Measurements from ENCODE around the gene ZSWIM6. TPM values are rescaled to one million over a fixed set of nuclear protein-coding genes. Genes with fewer than 3 reads are reported as not detected.

The ZSWIM6 gene
- polyA plus RNA-seq, 2 of the 4 experiments (the other 2 are of a cell fraction) = 8.9 to 18.0 TPM

DNA sequence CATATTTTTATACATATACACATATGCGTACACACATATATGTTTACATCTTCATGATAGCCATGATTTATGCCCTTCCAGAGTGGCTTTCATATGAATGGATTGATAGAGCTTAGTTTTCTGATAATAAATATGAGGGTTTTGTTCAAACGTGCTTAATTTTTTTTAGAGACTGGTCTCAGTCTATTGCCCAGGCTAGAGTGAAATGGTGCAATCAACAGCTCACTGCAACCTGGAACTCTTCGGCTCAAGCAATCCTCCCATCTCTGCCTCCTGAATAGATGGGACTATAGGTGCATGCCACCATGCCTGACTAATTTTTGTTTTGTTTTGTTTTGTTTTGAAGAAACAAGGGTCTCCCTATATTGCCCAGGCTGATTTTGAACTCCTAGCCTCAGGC, 48.6 kb upstream of the ZSWIM6 start:
- POLR2A ChIA-PET = no interaction called here
- H3K4me3 ChIP-seq = no peak overlapping the region
- no peak for FAIRE-seq
- H3K27ac ChIP-seq = no peak overlapping the region
- ATAC-seq = no peak
- no peaks in the 10 kb centered on the region for H3K9me3 ChIP-seq
- TF ChIP-seq CHD4 (IDR thresholded peaks at IDR 0.05; ENCODE audit: borderline replicate concordance) = no peak
- TF ChIP-seq ESRRA (IDR thresholded peaks at IDR 0.05; ENCODE audit: borderline replicate concordance, low read length) = no peak
- no peak for TF ChIP-seq SMC3 (IDR thresholded peaks at IDR 0.05)
- no peak for TF ChIP-seq RNF2 (IDR thresholded peaks at IDR 0.05; ENCODE audit: borderline replicate concordance, low read depth)
- no peak for TF ChIP-seq HOXB5 (CRISPR knock-in tag; IDR thresholded peaks at IDR 0.05)
- no peak for TF ChIP-seq FOXS1 (CRISPR knock-in tag; IDR thresholded peaks at IDR 0.05)
- TF ChIP-seq MYC (IDR thresholded peaks at IDR 0.05; ENCODE audit: borderline replicate concordance, low read length) = no peak
- no peak for TF ChIP-seq ZSCAN20 (CRISPR knock-in tag; IDR thresholded peaks at IDR 0.05)
- TF ChIP-seq RARB (CRISPR knock-in tag; IDR thresholded peaks at IDR 0.05) = no peak
- TF ChIP-seq, protein P1, sequence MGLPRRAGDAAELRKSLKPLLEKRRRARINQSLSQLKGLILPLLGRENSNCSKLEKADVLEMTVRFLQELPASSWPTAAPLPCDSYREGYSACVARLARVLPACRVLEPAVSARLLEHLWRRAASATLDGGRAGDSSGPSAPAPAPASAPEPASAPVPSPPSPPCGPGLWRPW (IDR thresholded peaks at IDR 0.05) = no peak
- TF ChIP-seq ZC3H11A (IDR thresholded peaks at IDR 0.05) = no peak
- no peak for TF ChIP-seq CBX8 (IDR thresholded peaks at IDR 0.05)
- no peak for TF ChIP-seq PHF8 (IDR thresholded peaks at IDR 0.05; ENCODE audit: borderline replicate concordance, low read depth)
- no peak for TF ChIP-seq MAFK (IDR thresholded peaks at IDR 0.05; ENCODE audit: partially characterized antibody)
- TF ChIP-seq RAD21 (conservative IDR thresholded peaks at IDR 0.05 in 1 of 2, IDR thresholded peaks at IDR 0.05 in 1 of 2) = no peak
- TF ChIP-seq FOSL2 (IDR thresholded peaks at IDR 0.05) = no peak
- no peak for TF ChIP-seq FOSL2 (CRISPR knock-in tag; IDR thresholded peaks at IDR 0.05)
- TF ChIP-seq E2F6 (IDR thresholded peaks at IDR 0.05; ENCODE audit: borderline replicate concordance, low read depth) = no peak
- TF ChIP-seq KDM5A (IDR thresholded peaks at IDR 0.05) = no peak
- 92% methylated on average over 3 of the region's 3 CpGs for WGBS (ENCODE audit: missing lambda C conversion rate)
- CTCF ChIA-PET = interaction anchor here (0.9 kb wide), 1 partner anchor 48 kb away, joined by 3 read pairs; no protein-coding TSS in a partner anchor
- no peak for DNase-seq (ENCODE audit: low read depth in 1 of 2, low spot score in 1 of 2)
- H3K4me2 ChIP-seq = no peak overlapping the region
- H3K4me1 ChIP-seq = peaks cover 12% of the 10 kb centered on the region; the same call in 1 of the 3 replicates

DNA sequence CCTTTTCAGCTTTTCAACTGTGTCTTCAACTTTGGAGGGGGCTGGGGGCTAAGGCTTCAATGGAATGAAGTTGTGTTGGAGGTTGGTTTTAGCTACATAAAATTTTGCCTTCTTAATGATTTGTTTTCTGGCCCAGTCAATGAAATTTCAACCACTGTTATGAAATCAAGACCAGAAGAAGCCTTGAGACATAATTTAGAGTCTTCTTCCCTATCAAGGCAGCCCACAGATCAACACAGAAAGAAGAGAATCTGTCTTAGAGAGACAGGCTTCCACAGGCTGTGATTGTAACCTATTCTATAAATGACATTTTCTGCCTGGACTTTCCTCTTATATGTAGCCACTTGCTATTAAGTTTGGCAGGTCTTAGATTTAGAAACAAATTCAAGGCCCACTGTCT, 46.5 kb upstream of the ZSWIM6 start:
- POLR2A ChIA-PET = interaction anchor here (1.5 kb wide), 1 partner anchor 46 kb away, joined by 4 read pairs; no protein-coding TSS in a partner anchor

DNA sequence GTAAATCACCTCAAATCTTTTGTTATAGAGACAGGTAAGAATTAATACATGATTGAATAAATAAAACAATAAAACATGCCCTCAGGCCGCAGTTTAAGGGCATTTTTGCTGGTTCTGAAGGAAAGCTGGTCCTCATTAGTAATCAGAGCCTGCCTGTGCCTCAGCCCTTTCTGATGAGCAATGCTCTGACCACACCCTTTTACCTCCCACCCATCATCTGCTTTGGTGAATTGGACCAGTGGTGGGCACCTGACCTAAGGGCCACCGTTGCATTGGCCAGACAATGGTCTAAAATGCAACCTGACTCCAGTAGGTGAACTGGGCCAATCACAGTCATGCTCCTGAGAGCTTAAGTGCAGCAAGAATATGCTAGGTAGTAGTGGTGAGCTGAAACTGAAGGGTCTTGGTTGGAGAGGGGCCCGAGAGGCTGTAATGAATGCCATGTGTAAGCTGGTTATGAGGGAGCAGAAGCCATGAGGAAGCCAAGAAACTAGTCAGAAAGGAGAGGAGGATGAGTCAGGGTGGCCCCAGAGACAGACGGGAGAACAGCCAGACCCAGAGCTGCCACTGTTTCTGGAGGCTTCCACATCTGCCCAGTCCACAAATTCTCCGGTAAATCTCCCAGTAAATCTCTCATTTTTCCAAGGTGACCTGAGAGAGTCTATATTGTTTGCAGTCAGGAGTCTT, 45.5 kb upstream of the ZSWIM6 start:
- FAIRE-seq = no peak
- peak in 1 of 2 experiments; percentile 16; a peak in 1 of 6 replicates for ATAC-seq
- TF ChIP-seq ZFP36 (IDR thresholded peaks at IDR 0.05; ENCODE audit: borderline replicate concordance, partially characterized antibody) = no peak
- no peak for TF ChIP-seq E2F6 (IDR thresholded peaks at IDR 0.05; ENCODE audit: borderline replicate concordance, low read depth)
- no peak for TF ChIP-seq HOXA7 (CRISPR knock-in tag; IDR thresholded peaks at IDR 0.05)
- TF ChIP-seq, protein P2, sequence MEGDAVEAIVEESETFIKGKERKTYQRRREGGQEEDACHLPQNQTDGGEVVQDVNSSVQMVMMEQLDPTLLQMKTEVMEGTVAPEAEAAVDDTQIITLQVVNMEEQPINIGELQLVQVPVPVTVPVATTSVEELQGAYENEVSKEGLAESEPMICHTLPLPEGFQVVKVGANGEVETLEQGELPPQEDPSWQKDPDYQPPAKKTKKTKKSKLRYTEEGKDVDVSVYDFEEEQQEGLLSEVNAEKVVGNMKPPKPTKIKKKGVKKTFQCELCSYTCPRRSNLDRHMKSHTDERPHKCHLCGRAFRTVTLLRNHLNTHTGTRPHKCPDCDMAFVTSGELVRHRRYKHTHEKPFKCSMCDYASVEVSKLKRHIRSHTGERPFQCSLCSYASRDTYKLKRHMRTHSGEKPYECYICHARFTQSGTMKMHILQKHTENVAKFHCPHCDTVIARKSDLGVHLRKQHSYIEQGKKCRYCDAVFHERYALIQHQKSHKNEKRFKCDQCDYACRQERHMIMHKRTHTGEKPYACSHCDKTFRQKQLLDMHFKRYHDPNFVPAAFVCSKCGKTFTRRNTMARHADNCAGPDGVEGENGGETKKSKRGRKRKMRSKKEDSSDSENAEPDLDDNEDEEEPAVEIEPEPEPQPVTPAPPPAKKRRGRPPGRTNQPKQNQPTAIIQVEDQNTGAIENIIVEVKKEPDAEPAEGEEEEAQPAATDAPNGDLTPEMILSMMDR (IDR thresholded peaks at IDR 0.05) = no peak
- no peak for TF ChIP-seq EHF (CRISPR knock-in tag; IDR thresholded peaks at IDR 0.05)
- TF ChIP-seq EHMT2 (IDR thresholded peaks at IDR 0.05; ENCODE audit: low read depth) = no peak
- TF ChIP-seq, protein P3, sequence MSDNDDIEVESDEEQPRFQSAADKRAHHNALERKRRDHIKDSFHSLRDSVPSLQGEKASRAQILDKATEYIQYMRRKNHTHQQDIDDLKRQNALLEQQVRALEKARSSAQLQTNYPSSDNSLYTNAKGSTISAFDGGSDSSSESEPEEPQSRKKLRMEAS (IDR thresholded peaks at IDR 0.05) = no peak
- TF ChIP-seq HOXB13 (CRISPR knock-in tag; IDR thresholded peaks at IDR 0.05; ENCODE audit: low read depth) = no peak
- TF ChIP-seq, protein P1 (IDR thresholded peaks at IDR 0.05) = no peak
- CTCF ChIA-PET = interaction anchor here (1.5 kb wide), 1 partner anchor 10 kb away, joined by 4 read pairs; no protein-coding TSS in a partner anchor
- Histone ChIP-seq H3K4me1 (peaks cover 11% of the 10 kb centered on the region; the same call in 2 of the 3 replicates), H3K4me3 (no peak overlapping the region), H3K9me3 (no peaks in the 10 kb centered on the region), H3K4me2 (no peak overlapping the region), H3K27ac (no peak overlapping the region)
- 86% methylated on average over 5 of the region's 5 CpGs for WGBS (ENCODE audit: missing lambda C conversion rate)
- DNase-seq (ENCODE audit: low read depth in 1 of 2, low spot score in 1 of 2) = no peak
- POLR2A ChIA-PET = no interaction called here

More for the DNA sequence above, 46.5 kb upstream of the ZSWIM6 start:
- Histone ChIP-seq H3K4me2 (no peak overlapping the region), H3K4me3 (no peak overlapping the region), H3K9me3 (no peaks in the 10 kb centered on the region), H3K27ac (no peak overlapping the region), H3K4me1 (peaks cover 7% of the 10 kb centered on the region; the same call in 1 of the 3 replicates)
- ATAC-seq = no peak
- peak; percentile 28 for FAIRE-seq
- CTCF ChIA-PET = no interaction called here
- no peak for DNase-seq (ENCODE audit: low read depth in 1 of 2, low spot score in 1 of 2)
- TF ChIP-seq MAFK (IDR thresholded peaks at IDR 0.05; ENCODE audit: partially characterized antibody) = no peak
